Breast epithelium (tissue), 3 donors: ENCODE data around the gene GGT5. TPM values are rescaled to one million over a fixed set of nuclear protein-coding genes. Genes with fewer than 3 reads are reported as not detected.

Source experiments
- total RNA-seq, 3 donors: library from RNA; depleted of rRNA; stranded (reverse); fragments of >200 nt; gene quantifications; one replicate each; pipeline ENCODE4 v1.1.0, GENCODE V29; 2016

Gene GGT5
- total RNA-seq, 3 donors from 2014 or later, result 27.1 to 114 (median 61.0) TPM

Other genes starting within 250 kb of the GGT5 start
- gene GSTT4, start 239.6 kb downstream of the GGT5 start, total RNA-seq, result not detected
- gene CABIN1, start 233.8 kb downstream of the GGT5 start, total RNA-seq, result 10 to 100 TPM; 24.3 to 56.7 (median 50.8) TPM
- gene SUSD2, start 63.6 kb downstream of the GGT5 start, total RNA-seq, result 1 to 10 TPM in 2 of 3 donors, under 1 TPM in 1; 0.80 to 7.9 (median 5.6) TPM
- 10 to 100 TPM; 33.4 to 61.0 (median 53.7) TPM for gene SPECC1L, start 25.7 kb upstream of the GGT5 start, total RNA-seq
- 1 to 10 TPM; 1.8 to 4.3 (median 3.4) TPM for gene ADORA2A, start 182.5 kb upstream of the GGT5 start, total RNA-seq